BJ (cell line): ENCODE data around the gene UBXN1. TPM values are rescaled to one million over a fixed set of nuclear protein-coding genes. Genes with fewer than 3 reads are reported as not detected.

Experiments used
- CTCF ChIA-PET: fragments of 350-600 bp; formaldehyde crosslinking; extraction: SDS; loops from one replicate; lab custom pipeline; 2021; ENCODE audit warnings: antibody characterized with exemption, inconsistent platforms; lab: Yijun Ruan, JAX
- POLR2A ChIA-PET: fragments of 300-600 bp; sonication (Branson Sonifier 250); formaldehyde crosslinking; extraction: SDS; loops from one replicate; lab custom pipeline; 2021; ENCODE audit warnings: antibody characterized with exemption; lab: Charles Lee
- DNase-seq: peaks from one replicate; pipeline ENCODE4 v3.0.0-alpha.2; 2011; ENCODE audit warnings: low read depth
- H3K27me3 ChIP-seq: 2 replicates; pipeline ENCODE4 v1.6.0; 2011; ENCODE audit warnings: low read length; ENCODE audit not compliant: control insufficient read depth, insufficient read depth
- H3K36me3 ChIP-seq: 2 replicates; pipeline ENCODE4 v1.5.1; 2011; ENCODE audit warnings: low read length; ENCODE audit not compliant: control insufficient read depth, insufficient read depth
- H3K4me3 ChIP-seq: 2 replicates; pipeline ENCODE4 v1.5.1; 2011; ENCODE audit warnings: low read depth, mild to moderate bottlenecking, control low read depth, low read length
- polyA plus RNA-seq: library from polyadenylated mRNA; depleted of rRNA; stranded (reverse); fragments of >200 nt; gene quantifications from 2 replicates; pipeline ENCODE4 v1.2.3, GENCODE V29; 2011
- TF ChIP-seq, protein P1 (sequence below): IDR thresholded peaks from 2 replicates; pipeline ENCODE4 v1.5.1; 2011; ENCODE audit warnings: low read depth, mild to moderate bottlenecking, control low read depth, inconsistent platforms, low read length, moderate library complexity; ENCODE audit not compliant: insufficient read depth

The UBXN1 gene
- polyA plus RNA-seq, 1 experiment = 86.0 TPM

DNA sequence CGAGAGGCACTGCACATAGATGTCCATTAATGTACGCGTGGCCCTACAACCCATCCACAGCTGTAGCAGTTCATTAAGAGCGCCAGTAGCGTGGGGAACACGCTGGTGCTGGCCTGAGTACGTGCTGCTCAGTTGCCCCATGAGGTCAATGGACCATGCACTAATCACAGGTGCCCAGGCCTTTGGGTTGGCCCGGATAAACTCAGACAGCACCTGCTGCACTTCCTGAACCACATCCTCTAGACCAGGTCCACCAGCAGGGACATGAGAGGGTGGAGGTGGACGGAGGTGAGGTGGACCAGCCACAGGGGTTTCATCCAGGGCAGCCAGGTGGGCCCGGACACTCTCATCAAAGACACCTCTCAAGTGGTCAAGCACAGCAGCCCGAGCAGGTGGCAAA lies 29.4 kb downstream of the UBXN1 start:
- DNase-seq = no peak
- ChIA-PET CTCF (interaction anchor here (1.1 to 1.8 kb wide), 3 partner anchors 15 to 255 kb away, joined by 3 to 4 read pairs (median 3); no protein-coding TSS in a partner anchor), POLR2A (no interaction called here)
- Histone ChIP-seq H3K4me3 (no peak overlapping the region), H3K36me3 (peaks cover 18% of the 10 kb centered on the region), H3K27me3 (no peaks in the 10 kb centered on the region)
- TF ChIP-seq, protein P1, sequence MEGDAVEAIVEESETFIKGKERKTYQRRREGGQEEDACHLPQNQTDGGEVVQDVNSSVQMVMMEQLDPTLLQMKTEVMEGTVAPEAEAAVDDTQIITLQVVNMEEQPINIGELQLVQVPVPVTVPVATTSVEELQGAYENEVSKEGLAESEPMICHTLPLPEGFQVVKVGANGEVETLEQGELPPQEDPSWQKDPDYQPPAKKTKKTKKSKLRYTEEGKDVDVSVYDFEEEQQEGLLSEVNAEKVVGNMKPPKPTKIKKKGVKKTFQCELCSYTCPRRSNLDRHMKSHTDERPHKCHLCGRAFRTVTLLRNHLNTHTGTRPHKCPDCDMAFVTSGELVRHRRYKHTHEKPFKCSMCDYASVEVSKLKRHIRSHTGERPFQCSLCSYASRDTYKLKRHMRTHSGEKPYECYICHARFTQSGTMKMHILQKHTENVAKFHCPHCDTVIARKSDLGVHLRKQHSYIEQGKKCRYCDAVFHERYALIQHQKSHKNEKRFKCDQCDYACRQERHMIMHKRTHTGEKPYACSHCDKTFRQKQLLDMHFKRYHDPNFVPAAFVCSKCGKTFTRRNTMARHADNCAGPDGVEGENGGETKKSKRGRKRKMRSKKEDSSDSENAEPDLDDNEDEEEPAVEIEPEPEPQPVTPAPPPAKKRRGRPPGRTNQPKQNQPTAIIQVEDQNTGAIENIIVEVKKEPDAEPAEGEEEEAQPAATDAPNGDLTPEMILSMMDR = no peak

- H3K36me3 ChIP-seq = peaks cover 23% of the 10 kb centered on the region
- ChIA-PET CTCF (interaction anchor here (1.1 to 1.8 kb wide), 3 partner anchors 16 to 254 kb away, joined by 3 to 4 read pairs (median 3); no protein-coding TSS in a partner anchor), POLR2A (no interaction called here)
Measured at GRCh38 chr11:62648967-62649364, 29.9 kb downstream of the UBXN1 start.

DNA sequence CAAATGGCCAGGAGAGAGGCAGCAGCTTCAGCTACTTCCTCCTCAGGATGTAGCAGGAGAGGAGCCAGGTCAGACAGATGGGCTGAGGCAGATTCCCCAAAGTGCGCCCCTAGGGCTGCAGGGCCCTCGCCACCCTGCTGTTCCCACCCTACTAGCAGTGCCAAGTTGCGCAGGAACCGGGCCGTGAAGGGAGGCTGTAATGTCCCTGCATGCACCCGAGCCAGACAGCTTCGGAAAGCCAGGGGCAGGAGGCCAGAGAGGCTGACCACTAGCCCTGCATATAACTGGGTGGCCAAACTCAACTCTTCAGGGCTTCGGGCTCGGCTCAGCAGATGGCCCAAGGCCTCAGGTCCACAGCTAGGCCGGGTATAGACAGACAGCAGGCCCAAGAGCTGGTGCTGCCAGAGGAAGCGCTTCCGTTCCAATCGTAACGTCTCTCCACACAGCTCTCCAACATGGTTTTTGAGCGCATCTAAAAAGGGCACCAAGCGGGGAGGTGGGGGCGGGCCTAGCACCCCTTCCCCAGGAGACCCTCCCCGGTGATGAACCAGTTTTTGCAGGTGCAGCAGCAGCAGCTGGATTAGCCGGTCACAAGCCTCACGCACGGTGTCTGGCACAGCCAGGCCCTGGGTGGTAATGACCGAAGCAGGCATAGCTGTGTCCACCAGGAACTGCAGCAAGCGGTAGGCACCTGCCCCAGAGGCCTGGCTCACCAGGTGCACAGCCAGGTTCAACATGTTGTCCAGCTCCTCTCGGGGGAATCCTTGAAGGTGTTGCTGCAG lies 30.5 kb downstream of the UBXN1 start:
- peaks cover 23% of the 10 kb centered on the region for H3K36me3 ChIP-seq
- no peak overlapping the region for H3K4me3 ChIP-seq
- DNase-seq = no peak
- CTCF ChIA-PET = interaction anchor here (1.1 to 1.8 kb wide), 3 partner anchors 16 to 254 kb away, joined by 3 to 4 read pairs (median 3); no protein-coding TSS in a partner anchor
- POLR2A ChIA-PET = interaction anchor here (0.6 kb wide), 1 partner anchor 193 kb away, joined by 3 read pairs; no protein-coding TSS in a partner anchor
- no peaks in the 10 kb centered on the region for H3K27me3 ChIP-seq
- TF ChIP-seq, protein P1 = no peak

More at GRCh38 chr11:62648967-62649364, 29.9 kb downstream of the UBXN1 start:
- TF ChIP-seq, protein P1 = no peak
- DNase-seq = no peak
- Histone ChIP-seq H3K4me3 (no peak overlapping the region), H3K27me3 (no peaks in the 10 kb centered on the region)

DNA sequence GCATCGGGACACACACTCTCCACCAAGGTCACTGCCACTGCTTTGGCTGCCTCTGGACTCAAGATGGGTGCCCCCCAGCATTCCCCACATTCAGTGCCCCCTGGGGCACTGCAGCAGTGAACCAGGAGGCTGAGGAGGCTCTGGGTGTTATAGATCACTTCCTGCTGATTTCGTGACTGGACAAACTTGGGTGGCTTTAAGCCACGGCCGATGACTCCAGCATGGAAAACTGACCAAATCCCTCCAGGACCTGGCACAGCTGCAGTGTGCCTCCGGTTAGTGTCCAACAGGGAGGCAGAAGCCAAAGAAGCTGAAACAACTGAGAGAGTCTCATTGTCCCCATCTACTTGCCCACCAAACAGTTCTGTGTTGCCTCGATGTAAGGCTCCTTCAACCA lies 31.3 kb downstream of the UBXN1 start:
- no peak for DNase-seq
- Histone ChIP-seq H3K27me3 (no peaks in the 10 kb centered on the region), H3K36me3 (peaks cover 24% of the 10 kb centered on the region), H3K4me3 (no peak overlapping the region)
- POLR2A ChIA-PET = no interaction called here
- TF ChIP-seq, protein P1 = no peak
- CTCF ChIA-PET = interaction anchor here (1.8 kb wide), 1 partner anchor 139 kb away, joined by 4 read pairs; no protein-coding TSS in a partner anchor
